Upper lobe of left lung (tissue), 6 donors: Measurements from ENCODE around the gene MAPK8IP3. TPM values are rescaled to one million over a fixed set of nuclear protein-coding genes. Genes with fewer than 3 reads are reported as not detected.

ENCODE experiments used
- ATAC-seq, 2 donors: fragments of 200-7000 bp; cut with Tn5 transposase; one replicate each; pipeline ENCODE4 v1.9.1; 2022; ENCODE audit warnings: mild to moderate bottlenecking in 2 of 2, moderate library complexity in 2 of 2; ENCODE audit not compliant: low FRiP score in 2 of 2
- DNase-seq, 2 donors: peaks; one replicate each; pipeline ENCODE4 v3.0.0-alpha.2; 2019 to 2020
- H3K27ac ChIP-seq, 4 donors: fragments of 200-600 bp; sonication (generic); one replicate each; pipeline ENCODE4 v1.5.1; 2016 to 2019
- H3K27me3 ChIP-seq, 4 donors: fragments of 200-600 bp; sonication (generic); one replicate each; pipeline ENCODE4 v1.5.1; 2017 to 2019
- H3K36me3 ChIP-seq, 4 donors: fragments of 200-600 bp; sonication (generic); one replicate each; pipeline ENCODE4 v1.5.1; 2016 to 2019
- H3K4me1 ChIP-seq, 4 donors: fragments of 200-600 bp; sonication (generic); one replicate each; pipeline ENCODE4 v1.5.1; 2018 to 2019
- H3K4me3 ChIP-seq, 4 donors: fragments of 200-600 bp; sonication (generic); one replicate each; pipeline ENCODE4 v1.5.1; 2017 to 2019; ENCODE audit warnings: mild to moderate bottlenecking in 2 of 4, moderate library complexity in 1 of 4
- H3K9me3 ChIP-seq, 4 donors: fragments of 200-600 bp; sonication (generic); one replicate each; pipeline ENCODE4 v1.5.1; 2018 to 2019
- CTCF ChIP-seq, 6 experiments: fragments of 450-650 bp in 4 of 6; fragments of 200-600 bp in 2 of 6; sonication (generic) in 2 of 6; IDR thresholded peaks; one replicate each; pipeline ENCODE4 v1.5.1; 2016 to 2019; ENCODE audit warnings: antibody characterized with exemption in 6 of 6
- EP300 ChIP-seq, 4 donors: sonication (generic); formaldehyde crosslinking; IDR thresholded peaks; one replicate each; pipeline ENCODE4 v1.5.1; 2017; ENCODE audit warnings: antibody characterized with exemption in 4 of 4, control low read depth in 2 of 4
- POLR2A ChIP-seq, 4 donors: fragments of 450-650 bp; IDR thresholded peaks; one replicate each; pipeline ENCODE4 v1.5.1; 2016 to 2017; ENCODE audit warnings: antibody characterized with exemption in 4 of 4, mild to moderate bottlenecking in 2 of 4
- POLR2AphosphoS5 ChIP-seq, 2 donors: sonication (generic); formaldehyde crosslinking; IDR thresholded peaks; one replicate each; pipeline ENCODE4 v1.5.1; 2017; ENCODE audit warnings: antibody characterized with exemption in 2 of 2
- WGBS, 2 donors: methylation state at CpG; one replicate each; pipeline ENCODE4 v1.1.5; 2017 to 2018; 5-methylcytosine and 5-hydroxymethylcytosine counted together
- total RNA-seq, 6 donors: library from RNA; depleted of rRNA in 4 of 6; stranded (reverse); fragments of >200 nt in 4 of 6; gene quantifications; one replicate each; pipeline versions ENCODE4 v1.1.0 to v1.2.1, GENCODE V29; 2016 to 2021
- donor health status: DM: no; HTN: no; CAD: no; lungs with moderate emphysema.
- donor health status: DM: no; HTN: yes; CAD: no; lungs with severe emphysema.

Gene MAPK8IP3
- total RNA-seq, 6 donors from 2014 or later = 46.4 to 505 (median 71.9) TPM

GRCh38 chr16:1763521-1764511 lies 57.8 kb downstream of the MAPK8IP3 start:
- ATAC-seq = no peak
- peak in 1 of 2 donors; percentile 81 for DNase-seq
- Histone ChIP-seq H3K27ac (no peak overlapping the region), H3K36me3 (peaks cover 27 to 92% (median 84%) of the 10 kb centered on the region in 4 donors), H3K9me3 (no peaks in the 10 kb centered on the region), H3K4me1 (peaks cover 0 to 1% (median 0%) of the 10 kb centered on the region in 4 donors), H3K4me3 (no peak overlapping the region), H3K27me3 (no peaks in the 10 kb centered on the region)
- no peak for TF ChIP-seq POLR2AphosphoS5 (IDR thresholded peaks at IDR 0.05)
- TF ChIP-seq CTCF (IDR thresholded peaks at IDR 0.05) = peak in 2 of 6 experiments; percentile 16 to 19
- WGBS, 2 donors = 80 to 85% methylated on average over 48 to 68 of the region's 81 CpGs

GRCh38 chr16:1764971-1765370 lies 59.0 kb downstream of the MAPK8IP3 start:
- no peak overlapping the region for H3K4me3 ChIP-seq
- no peak overlapping the region for H3K27ac ChIP-seq
- 96 to 100% methylated on average over 7 to 20 of the region's 21 CpGs for WGBS, 2 donors
- H3K27me3 ChIP-seq = no peaks in the 10 kb centered on the region
- TF ChIP-seq EP300 (IDR thresholded peaks at IDR 0.05) (no peak), POLR2AphosphoS5 (IDR thresholded peaks at IDR 0.05) (no peak), CTCF (IDR thresholded peaks at IDR 0.05) (no peak), POLR2A (IDR thresholded peaks at IDR 0.05) (no peak)
- H3K4me1 ChIP-seq = peaks cover 2 to 10% (median 3%) of the 10 kb centered on the region in 4 donors
- peaks cover 27 to 98% (median 83%) of the 10 kb centered on the region in 4 donors for H3K36me3 ChIP-seq
- peak in 1 of 2 donors; percentile 78 for DNase-seq
- no peak for ATAC-seq
- H3K9me3 ChIP-seq = no peaks in the 10 kb centered on the region

- Histone ChIP-seq H3K27me3 (no peaks in the 10 kb centered on the region), H3K4me1 (peaks cover 9 to 18% (median 11%) of the 10 kb centered on the region in 4 donors), H3K27ac (no peak overlapping the region), H3K9me3 (no peaks in the 10 kb centered on the region), H3K4me3 (no peak overlapping the region), H3K36me3 (peaks cover 26 to 89% (median 76%) of the 10 kb centered on the region in 4 donors)
- ATAC-seq = no peak
- WGBS, 2 donors = 95 to 98% methylated on average over 3 to 21 of the region's 22 CpGs
- TF ChIP-seq EP300 (IDR thresholded peaks at IDR 0.05) = no peak
- no peak for TF ChIP-seq POLR2A (IDR thresholded peaks at IDR 0.05)
- no peak for TF ChIP-seq POLR2AphosphoS5 (IDR thresholded peaks at IDR 0.05)
- TF ChIP-seq CTCF (IDR thresholded peaks at IDR 0.05) = no peak
- peak in 1 of 2 donors; percentile 80 for DNase-seq
Measured at GRCh38 chr16:1765826-1766225, 59.8 kb downstream of the MAPK8IP3 start.

GRCh38 chr16:1766231-1766630 lies 60.2 kb downstream of the MAPK8IP3 start:
- peaks cover 9 to 22% (median 12%) of the 10 kb centered on the region in 4 donors for H3K4me1 ChIP-seq
- peaks cover 23 to 85% (median 72%) of the 10 kb centered on the region in 4 donors for H3K36me3 ChIP-seq
- WGBS, 2 donors = 94 to 97% methylated on average over 14 to 16 of the region's 19 CpGs
- H3K27me3 ChIP-seq = no peaks in the 10 kb centered on the region
- ATAC-seq (no peak), DNase-seq (peak in 1 of 2 donors; percentile 74)
- H3K9me3 ChIP-seq = no peaks in the 10 kb centered on the region
- TF ChIP-seq EP300 (IDR thresholded peaks at IDR 0.05) (no peak), POLR2AphosphoS5 (IDR thresholded peaks at IDR 0.05) (no peak), CTCF (IDR thresholded peaks at IDR 0.05) (no peak), POLR2A (IDR thresholded peaks at IDR 0.05) (no peak)
- H3K4me3 ChIP-seq = no peak overlapping the region
- no peak overlapping the region for H3K27ac ChIP-seq
